Dedifferentiated amniotic fluid mesenchymal stem cell (primary cell): ENCODE results near the gene ZNF200.
A peak's percentile ranks its signal among the peaks of the same experiment; 100 is the strongest.
"Not testable (repeated sequence)": the region's sequence is repeated elsewhere in the genome, so short reads cannot be mapped to it uniquely, and the experiment has no call there.

Experiments
- DNase-seq: peaks from one replicate; pipeline ENCODE4 v3.0.0-alpha.2; 2016; ENCODE audit errors: extremely low spot score

ZNF200 gene

GRCh38 chr16:3202903-3203539 is 31.9 kb downstream of the ZNF200 start:
- no peak for DNase-seq

- DNase-seq: no peak
Observed at GRCh38 chr16:3198334-3199072, 36.5 kb downstream of the ZNF200 start.

DNA sequence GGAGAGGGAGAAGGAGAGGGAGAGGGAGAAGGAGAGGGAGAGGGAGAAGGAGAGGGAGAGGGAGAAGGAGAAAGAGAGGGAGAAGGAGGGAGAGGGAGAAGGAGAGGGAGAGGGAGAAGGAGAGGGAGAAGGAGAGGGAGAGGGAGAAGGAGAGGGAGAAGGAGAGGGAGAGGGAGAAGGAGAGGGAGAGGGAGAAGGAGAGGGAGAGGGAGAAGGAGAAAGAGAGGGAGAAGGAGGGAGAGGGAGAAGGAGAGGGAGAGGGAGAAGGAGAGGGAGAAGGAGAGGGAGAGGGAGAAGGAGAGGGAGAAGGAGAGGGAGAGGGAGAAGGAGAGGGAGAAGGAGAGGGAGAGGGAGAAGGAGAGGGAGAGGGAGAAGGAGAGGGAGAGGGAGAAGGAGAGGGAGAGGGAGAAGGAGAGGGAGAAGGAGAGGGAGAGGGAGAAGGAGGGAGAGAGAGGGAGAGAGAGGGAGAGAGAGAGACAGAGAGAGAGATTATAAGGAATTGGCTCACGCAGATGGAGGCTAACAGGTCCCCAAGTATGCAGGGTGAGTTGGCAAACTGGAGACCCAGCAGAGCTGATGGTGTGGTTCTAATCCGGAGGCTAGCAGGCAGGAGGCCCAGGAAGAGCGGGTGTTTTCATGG is 37.1 kb downstream of the ZNF200 start:
- not testable (repeated sequence) for DNase-seq

GRCh38 chr16:3195975-3196374 is 39.0 kb downstream of the ZNF200 start:
- no peak for DNase-seq

DNA sequence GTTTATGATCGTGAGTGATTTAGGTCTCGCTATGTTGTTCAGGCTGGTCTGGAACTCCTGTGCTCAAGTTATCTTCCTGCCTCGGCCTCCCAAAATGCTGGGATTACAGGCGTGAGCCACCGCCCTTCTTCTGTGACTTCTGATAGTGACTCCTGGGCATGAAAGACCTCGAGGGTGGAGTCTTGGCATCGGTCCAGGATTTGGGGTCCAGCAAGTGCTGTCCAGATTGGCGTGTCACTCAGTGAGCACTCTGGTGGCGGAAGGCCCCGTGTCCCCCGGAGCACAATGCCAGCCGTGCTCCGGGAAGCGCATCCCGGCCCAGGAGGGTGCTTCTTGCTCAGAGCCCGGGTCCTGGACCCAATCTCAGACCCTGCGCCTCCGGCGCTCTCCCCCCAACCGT is 40.2 kb downstream of the ZNF200 start:
- no peak for DNase-seq

- no peak for DNase-seq
Observed at GRCh38 chr16:3193221-3194212, 41.4 kb downstream of the ZNF200 start.

- no peak for DNase-seq
Observed at GRCh38 chr16:3192476-3193019, 42.4 kb downstream of the ZNF200 start.

- DNase-seq: no peak
Observed at GRCh38 chr16:3190949-3191353, 44.0 kb downstream of the ZNF200 start.

- DNase-seq: no peak
Observed at GRCh38 chr16:3189869-3190268, 45.1 kb downstream of the ZNF200 start.

DNA sequence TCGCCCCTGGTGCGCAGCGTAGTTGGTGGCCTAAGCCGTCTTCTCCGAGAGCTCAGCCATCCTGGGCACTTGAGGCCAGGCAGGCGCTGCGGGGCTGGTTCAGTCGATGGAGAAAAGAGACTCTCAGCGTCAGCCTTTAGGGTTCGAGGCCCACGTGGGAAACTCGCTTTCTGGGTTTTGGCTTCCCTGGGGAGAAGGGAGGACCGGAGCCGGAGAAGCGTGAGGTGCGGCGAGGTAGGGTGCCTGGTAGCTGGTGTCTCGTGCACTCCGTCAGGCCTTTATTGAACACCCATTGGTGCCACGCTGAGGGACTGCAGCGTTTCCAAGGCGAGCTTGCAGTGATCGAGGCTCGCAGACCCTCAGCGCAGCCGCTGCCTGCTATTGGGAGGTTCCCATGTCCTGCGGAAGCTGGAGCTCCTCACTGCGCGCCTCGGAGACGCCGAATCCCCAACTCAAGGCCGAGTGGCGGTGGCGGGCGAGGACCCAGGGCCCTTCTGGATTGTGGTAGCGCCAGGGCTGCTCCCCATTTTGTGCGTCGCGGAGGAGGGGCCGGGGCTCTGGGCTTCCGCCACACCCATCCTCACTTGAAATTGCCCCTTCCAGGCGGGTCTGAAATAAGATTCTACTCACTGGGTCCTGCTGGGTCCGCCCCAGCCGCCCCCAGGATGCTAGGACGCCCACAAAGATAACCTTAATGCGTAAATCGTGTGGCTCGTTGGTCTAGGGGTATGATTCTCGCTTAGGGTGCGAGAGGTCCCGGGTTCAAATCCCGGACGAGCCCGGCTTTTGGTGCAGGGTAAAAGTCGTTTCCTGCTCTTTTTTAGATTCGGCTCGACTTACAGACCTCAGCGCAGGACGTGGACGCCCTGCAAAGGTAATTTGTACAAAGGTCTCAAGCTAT is 45.8 kb downstream of the ZNF200 start:
- DNase-seq: peak; percentile 56

DNA sequence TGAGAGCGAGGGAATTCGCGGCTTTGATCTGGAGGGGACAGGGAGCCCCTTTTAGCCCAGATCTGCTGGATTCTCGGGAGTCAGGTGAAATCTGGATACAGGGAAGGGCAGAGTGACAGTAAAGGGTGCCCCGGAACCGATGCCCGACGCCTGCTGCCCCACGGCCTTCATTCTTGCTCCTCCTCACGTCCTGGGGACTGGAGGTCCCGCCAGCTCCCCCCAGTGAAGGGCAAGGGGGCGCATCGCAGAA is 46.4 kb downstream of the ZNF200 start:
- DNase-seq: no peak

GRCh38 chr16:3187798-3188674 is 46.9 kb downstream of the ZNF200 start, which contains the start of gene OR1F1:
Gene OR1F1 (plus strand): TSS chr16:3188204.
- no peak for DNase-seq

DNA sequence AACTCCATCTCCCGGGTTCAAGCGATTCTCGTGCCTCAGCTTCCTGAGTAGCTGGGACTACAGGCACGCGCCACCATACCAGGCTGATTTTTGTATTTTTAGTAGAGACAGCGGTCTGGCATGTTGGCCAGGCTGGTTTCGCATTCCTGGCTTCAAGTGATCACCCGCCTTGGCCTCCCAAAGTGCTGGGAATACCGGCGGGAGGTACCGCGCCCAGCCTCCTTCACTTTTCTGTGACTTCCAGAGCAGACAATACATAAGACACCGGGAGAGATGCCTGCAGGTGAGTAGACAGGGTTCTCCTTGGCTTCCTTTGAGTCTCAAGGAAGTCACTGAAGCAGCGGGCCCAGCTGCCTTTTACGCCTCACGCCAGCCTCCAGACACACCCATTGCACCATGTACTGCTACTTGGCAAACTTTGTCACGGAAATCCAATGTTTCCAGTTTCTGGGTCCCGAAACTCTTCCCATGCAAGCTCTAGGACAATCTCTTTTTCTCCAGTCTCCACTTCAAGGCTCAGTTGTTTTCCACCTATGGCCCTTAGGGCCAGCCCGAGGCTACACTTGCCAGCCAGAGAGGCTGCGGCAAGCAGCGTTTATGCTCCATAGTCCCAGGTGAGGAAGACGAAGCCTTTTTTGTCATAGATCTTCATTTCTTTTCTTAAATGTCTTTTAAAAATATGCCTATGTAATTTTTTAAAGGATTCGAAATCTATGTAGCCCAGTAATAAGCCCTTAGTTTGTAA is 47.8 kb downstream of the ZNF200 start:
- no peak for DNase-seq

GRCh38 chr16:3183445-3184139 is 51.4 kb downstream of the ZNF200 start:
- no peak for DNase-seq

DNA sequence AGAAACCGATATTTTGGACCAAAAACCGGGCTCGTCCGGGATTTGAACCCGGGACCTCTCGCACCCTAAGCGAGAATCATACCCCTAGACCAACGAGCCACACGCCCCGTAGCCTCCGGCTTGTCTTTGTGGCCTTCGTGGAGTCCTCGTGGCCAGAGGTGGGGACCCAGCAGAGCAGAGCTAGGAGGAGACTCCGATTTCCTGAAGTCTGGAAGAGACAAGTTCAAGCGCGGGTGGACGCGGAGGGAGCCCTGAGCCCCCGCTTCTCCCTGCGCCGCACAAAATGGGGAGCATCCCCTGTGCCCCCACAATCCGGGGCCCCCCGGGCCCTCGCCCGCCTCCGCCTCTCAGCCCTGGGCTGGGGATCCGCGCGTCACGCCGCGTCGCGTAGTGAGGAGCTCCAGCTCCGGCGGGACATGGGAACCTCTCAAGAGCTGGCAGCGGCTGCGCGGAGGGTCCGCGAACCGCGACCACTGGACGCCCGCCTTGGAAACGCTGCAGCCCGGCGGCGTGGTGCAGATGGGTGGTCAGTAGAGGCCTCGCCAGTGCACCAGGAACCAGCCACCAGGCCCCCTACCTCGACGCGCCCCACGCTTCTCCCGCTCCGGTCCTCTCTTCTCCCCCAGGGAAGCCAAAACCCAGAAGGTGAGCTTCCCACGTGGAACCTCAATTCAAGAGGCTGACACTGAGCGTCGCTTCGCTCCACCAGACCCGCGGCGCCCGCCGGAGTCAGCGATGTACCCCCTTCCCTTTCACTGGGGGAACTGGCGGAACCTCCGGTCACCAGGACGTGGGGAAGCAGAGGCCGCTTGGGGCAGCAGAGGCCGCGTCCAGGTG is 52.1 kb downstream of the ZNF200 start:
- peak; percentile 35 for DNase-seq

GRCh38 chr16:3182293-3182607 is 52.7 kb downstream of the ZNF200 start:
- DNase-seq: not testable (repeated sequence)

DNA sequence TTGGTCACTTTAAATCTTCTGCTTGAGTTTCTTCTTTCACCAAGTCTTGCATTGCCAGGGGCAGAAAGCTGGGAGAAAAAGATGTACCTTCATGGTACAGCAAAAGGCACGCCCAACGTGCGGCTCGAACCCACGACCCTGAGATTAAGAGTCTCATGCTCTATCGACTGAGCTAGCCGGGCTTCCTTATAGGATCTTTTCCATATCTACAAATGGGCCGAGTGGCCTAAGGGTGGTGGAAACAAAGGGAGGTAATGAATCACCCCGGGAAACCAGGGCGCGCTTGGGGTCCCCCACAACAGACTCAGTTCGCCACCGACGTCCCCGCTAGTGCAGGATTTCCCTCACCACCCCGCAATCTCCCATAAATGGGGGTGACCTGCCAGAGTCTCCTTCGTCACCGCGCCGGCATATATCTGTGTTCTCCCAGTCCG is 54.5 kb downstream of the ZNF200 start:
- DNase-seq: peak; percentile 36

DNA sequence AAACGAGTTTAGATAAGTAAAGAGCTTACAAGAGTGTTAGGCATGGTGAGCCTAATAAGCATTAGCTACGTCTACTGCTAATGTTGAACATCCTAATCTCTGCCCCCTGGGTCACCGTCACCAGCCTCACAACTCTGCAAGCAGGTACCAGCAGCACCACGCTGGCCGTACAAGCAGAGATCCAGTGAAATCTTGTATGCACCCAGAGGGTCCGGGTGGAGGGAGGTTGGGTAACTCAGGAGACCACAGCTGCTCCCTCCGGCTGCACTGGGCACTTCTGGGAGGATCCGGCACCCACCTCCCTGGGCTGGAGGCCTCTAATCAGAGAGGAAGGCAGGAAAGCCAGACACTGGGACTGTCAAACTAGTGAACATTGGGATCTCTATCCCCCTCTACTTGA is 55.3 kb downstream of the ZNF200 start:
- no peak for DNase-seq
